ENCODE results near the gene MED12L. TPM values are rescaled to one million over a fixed set of nuclear protein-coding genes. Genes with fewer than 3 reads are reported as not detected.

The MED12L gene
- total and polyA plus RNA-seq, 9 of the 15 experiments (the other 6 are each of a cell fraction or from before 2014, with no cell fraction given) = not detected

GRCh38 chr3:151346292-151346691 lies 260.8 kb downstream of the MED12L start:
- no peaks in the 10 kb centered on the region for H3K4me1 ChIP-seq (replicated peaks in 1 of 2; ENCODE audit: control insufficient read depth in 2 of 2, insufficient read depth in 2 of 2, low read length in 2 of 2)
- no peak overlapping the region for H3K4me3 ChIP-seq
- H3K9me3 ChIP-seq (replicated peaks; ENCODE audit: control insufficient read depth, insufficient read depth, low read depth, low read length) = no peaks in the 10 kb centered on the region
- H4K20me1 ChIP-seq (replicated peaks; ENCODE audit: control insufficient read depth, insufficient read depth, low read length) = no peaks in the 10 kb centered on the region
- peaks cover 0 to 5% of the 10 kb centered on the region in 2 experiments; a peak in 2 of 5 replicates for H3K27me3 ChIP-seq (ENCODE audit: control insufficient read depth in 2 of 2, insufficient read depth in 2 of 2, low read length in 2 of 2)
- intact Hi-C loops (cut with micrococcal nuclease) = no loop called here
- WGBS (ENCODE audit: insufficient coverage, low coverage, missing lambda C conversion rate) = 0% methylated on average over 3 of the region's 3 CpGs
- H3K9ac ChIP-seq (ENCODE audit: insufficient read depth in 1 of 2, low read depth in 2 of 2, low read length in 2 of 2) = no peak overlapping the region
- H3K27ac ChIP-seq (ENCODE audit: extremely low read depth, low read depth, low read length) = no peak overlapping the region
- BruUV-seq (replicated peaks) = no TSS peak
- POLR2A ChIA-PET = interaction anchor here (0.5 kb wide), 1 partner anchor 1750 kb away, joined by 3 read pairs; no protein-coding TSS in a partner anchor
- CTCF ChIA-PET (ENCODE audit: low intra/inter-chr PET ratio) = no interaction called here
- FAIRE-seq (no peak), ATAC-seq (no peak), DNase-seq (ENCODE audit: extremely low read depth in 1 of 4, low spot score in 3 of 4) (no peak)
- no peak overlapping the region for H2AFZ ChIP-seq (ENCODE audit: low read depth, low read length)
- no peaks in the 10 kb centered on the region for H3K36me3 ChIP-seq (ENCODE audit: control insufficient read depth, insufficient read depth, low read length)
- in situ Hi-C loops (cut with MboI) = no loop called here
- no peak overlapping the region for H3K4me2 ChIP-seq (ENCODE audit: insufficient read depth, low read length)
- no peaks in the 10 kb centered on the region for H3K9me1 ChIP-seq (ENCODE audit: control insufficient read depth, insufficient read depth, low read length)
- no peaks in the 10 kb centered on the region for H3K79me2 ChIP-seq (ENCODE audit: control insufficient read depth, insufficient read depth, low read length)
- no peak for TF ChIP-seq PCBP1 (IDR thresholded peaks at IDR 0.05; ENCODE audit: low read depth, low read length, poor library complexity, severe bottlenecking)
- TF ChIP-seq DEAF1 (CRISPR knock-in tag; IDR thresholded peaks at IDR 0.05) = no peak
- TF ChIP-seq TGIF2 (CRISPR knock-in tag; IDR thresholded peaks at IDR 0.05) = no peak
- no peak for TF ChIP-seq ZZZ3 (IDR thresholded peaks at IDR 0.05)
- no peak for TF ChIP-seq HMBOX1 (IDR thresholded peaks at IDR 0.05)
- no peak for TF ChIP-seq KDM2B (CRISPR knock-in tag; IDR thresholded peaks at IDR 0.05)
- TF ChIP-seq SNIP1 (IDR thresholded peaks at IDR 0.05; ENCODE audit: low read depth) = no peak
- TF ChIP-seq CSDE1 (IDR thresholded peaks at IDR 0.05) = no peak
- TF ChIP-seq ZNF512 (tag; IDR thresholded peaks at IDR 0.05) = no peak
- no peak for TF ChIP-seq TFAM (CRISPR knock-in tag; conservative IDR thresholded peaks at IDR 0.05)
- TF ChIP-seq ADNP (tag; IDR thresholded peaks at IDR 0.05) = no peak
- no peak for TF ChIP-seq E4F1 (CRISPR knock-in tag; IDR thresholded peaks at IDR 0.05; ENCODE audit: borderline replicate concordance)
- no peak for TF ChIP-seq MTF1 (CRISPR knock-in tag; IDR thresholded peaks at IDR 0.05; ENCODE audit: borderline replicate concordance)
- no peak for TF ChIP-seq ZNF561 (CRISPR knock-in tag; conservative IDR thresholded peaks at IDR 0.05)

Measured in K562 (cell line).